Loucy (cell line): ENCODE results near the gene TMEM178B.

ENCODE experiments used
- CTCF ChIP-seq: fragments of 200-600 bp; sonication (generic); conservative IDR thresholded peaks from 2 replicates; pipeline ENCODE4 v1.5.1; 2014; ENCODE audit warnings: mild to moderate bottlenecking, antibody characterized with exemption, low read length
- EZH2phosphoT487 ChIP-seq: fragments of 200-600 bp; IDR thresholded peaks from 2 replicates; pipeline ENCODE4 v1.6.1; 2018; ENCODE audit warnings: antibody characterized with exemption, mild to moderate bottlenecking, moderate library complexity, borderline replicate concordance

GRCh38 chr7:141483044-141483443, 409.2 kb downstream of the TMEM178B start:
- TF ChIP-seq CTCF = no peak
- no peak for TF ChIP-seq EZH2phosphoT487
